Natural killer cell (primary cell): ENCODE data around the gene SRP14. TPM values are rescaled to one million over a fixed set of nuclear protein-coding genes. Genes with fewer than 3 reads are reported as not detected.

Experiments
- ATAC-seq, 3 donors: fragments of 150-1000 bp in 2 of 3; fragments of 200-7000 bp in 1 of 3; cut with Tn5 transposase; 1 replicate in 1 of 3; 2 replicates in 2 of 3; pipeline ENCODE4 v1.10.0; 2021; ENCODE audit warnings: mild to moderate bottlenecking in 2 of 3, moderate library complexity in 2 of 3
- DNase-seq, 2 donors: peaks; one replicate each; pipeline versions ENCODE4 v3.0.0 to v3.0.0-alpha.2; 2013 to 2021; ENCODE audit warnings: mixed read lengths in 1 of 2
- H3K27ac ChIP-seq: one replicate; pipeline ENCODE4 v1.5.1; 2013; ENCODE audit warnings: mild to moderate bottlenecking, low read length
- H3K27me3 ChIP-seq: one replicate; pipeline ENCODE4 v1.6.1; 2013; ENCODE audit warnings: low read length; ENCODE audit not compliant: control insufficient read depth, insufficient read depth
- H3K36me3 ChIP-seq: one replicate; pipeline ENCODE4 v1.6.1; 2013; ENCODE audit warnings: low read length; ENCODE audit not compliant: control insufficient read depth, insufficient read depth
- H3K4me1 ChIP-seq: one replicate; pipeline ENCODE4 v1.6.1; 2013; ENCODE audit warnings: low read length; ENCODE audit not compliant: control insufficient read depth, insufficient read depth
- H3K4me3 ChIP-seq: one replicate; pipeline ENCODE4 v1.5.1; 2013; ENCODE audit warnings: low read length
- H3K9me3 ChIP-seq: one replicate; pipeline ENCODE4 v1.6.1; 2013; ENCODE audit warnings: low read length; ENCODE audit not compliant: control insufficient read depth, insufficient read depth
- H3K27ac Mint-ChIP-seq, 2 donors: one replicate each; pipeline ENCODE4 v1.8.0; 2022; ENCODE audit warnings: mild to moderate bottlenecking in 2 of 2, mixed read lengths in 2 of 2, moderate library complexity in 1 of 2
- H3K27me3 Mint-ChIP-seq, 2 donors: one replicate each; pipeline ENCODE4 v1.8.0; 2022; ENCODE audit warnings: low read depth in 2 of 2, mixed read lengths in 2 of 2
- H3K36me3 Mint-ChIP-seq: one replicate; pipeline ENCODE4 v1.8.0; 2022; ENCODE audit warnings: mixed read lengths
- H3K4me1 Mint-ChIP-seq, 2 donors: one replicate each; pipeline ENCODE4 v1.8.0; 2022; ENCODE audit warnings: mixed read lengths in 2 of 2
- H3K4me3 Mint-ChIP-seq: one replicate; pipeline ENCODE4 v1.8.0; 2022; ENCODE audit warnings: mild to moderate bottlenecking, moderate library complexity, mixed read lengths
- H3K9me3 Mint-ChIP-seq, 2 donors: one replicate each; pipeline ENCODE4 v1.8.0; 2022; ENCODE audit warnings: mixed read lengths in 2 of 2
- CTCF ChIP-seq: fragments of 200-600 bp; IDR thresholded peaks from one replicate; pipeline ENCODE4 v1.8.0; 2022; ENCODE audit warnings: antibody characterized with exemption
- WGBS: methylation state at CpG from one replicate; pipeline ENCODE4 v1.1.7; 2013; ENCODE audit warnings: missing lambda C conversion rate; ENCODE audit not compliant: insufficient coverage; 5-methylcytosine and 5-hydroxymethylcytosine counted together
- intact Hi-C: fragments of 100-400 bp; cut with micrococcal nuclease; formaldehyde crosslinking; loops from one replicate; pipeline ENCODE4 v1.14.2; 2022
- total RNA-seq, 4 donors: library from RNA; stranded (reverse); fragments of 120-200 nt in 1 of 4; gene quantifications; one replicate each; pipeline versions ENCODE4 v1.2.3 to v1.2.4, GENCODE V29; 2013 to 2022

SRP14 gene
- total RNA-seq, 3 donors from 2014 or later (not counting 1 experiment from before 2014, with no cell fraction given), result 126 to 143 (median 127) TPM

GRCh38 chr15:40003116-40003916 lies 35.7 kb downstream of the SRP14 start:
- DNase-seq (no peak), ATAC-seq (no peak)
- Histone ChIP-seq H3K9me3 (no peaks in the 10 kb centered on the region), H3K4me1 (no peaks in the 10 kb centered on the region), H3K4me3 (no peak overlapping the region), H3K27ac (no peak overlapping the region), H3K36me3 (peaks cover 32% of the 10 kb centered on the region), H3K27me3 (no peaks in the 10 kb centered on the region)
- no peak for TF ChIP-seq CTCF
- Mint-ChIP-seq H3K27ac (no peak overlapping the region), H3K4me1 (no peaks in the 10 kb centered on the region), H3K9me3 (no peaks in the 10 kb centered on the region), H3K36me3 (peaks cover 12% of the 10 kb centered on the region), H3K4me3 (no peak overlapping the region), H3K27me3 (no peaks in the 10 kb centered on the region)
- 84% methylated on average over 7 of the region's 7 CpGs for WGBS
- intact Hi-C loops, result no loop called here

GRCh38 chr15:40002295-40002694 lies 36.7 kb downstream of the SRP14 start:
- DNase-seq (no peak), ATAC-seq (no peak)
- H3K27ac Mint-ChIP-seq, result no peak overlapping the region
- no peak overlapping the region for H3K4me3 ChIP-seq
- no peak for TF ChIP-seq CTCF
- H3K36me3 Mint-ChIP-seq, result peaks cover 19% of the 10 kb centered on the region
- 100% methylated on average over 2 of the region's 2 CpGs for WGBS
- H3K4me3 Mint-ChIP-seq, result no peak overlapping the region
- H3K4me1 ChIP-seq, result no peaks in the 10 kb centered on the region
- no peaks in the 10 kb centered on the region for H3K4me1 Mint-ChIP-seq
- no peaks in the 10 kb centered on the region for H3K27me3 Mint-ChIP-seq
- H3K9me3 ChIP-seq, result no peaks in the 10 kb centered on the region
- no peak overlapping the region for H3K27ac ChIP-seq
- H3K36me3 ChIP-seq, result peaks cover 29% of the 10 kb centered on the region
- no peaks in the 10 kb centered on the region for H3K9me3 Mint-ChIP-seq
- no peaks in the 10 kb centered on the region for H3K27me3 ChIP-seq
- intact Hi-C loops, result no loop called here

GRCh38 chr15:39999538-40000200 lies 39.3 kb downstream of the SRP14 start:
- H3K36me3 ChIP-seq, result peaks cover 23% of the 10 kb centered on the region
- peaks cover 24% of the 10 kb centered on the region for H3K36me3 Mint-ChIP-seq
- intact Hi-C loops, result no loop called here

More at GRCh38 chr15:39999538-40000200, 39.3 kb downstream of the SRP14 start:
- H3K27ac Mint-ChIP-seq, result no peak overlapping the region
- DNase-seq (no peak), ATAC-seq (no peak)
- no peaks in the 10 kb centered on the region for H3K4me1 Mint-ChIP-seq
- no peaks in the 10 kb centered on the region for H3K27me3 Mint-ChIP-seq
- Histone ChIP-seq H3K9me3 (no peaks in the 10 kb centered on the region), H3K4me3 (no peak overlapping the region), H3K4me1 (no peaks in the 10 kb centered on the region), H3K27me3 (no peaks in the 10 kb centered on the region), H3K27ac (no peak overlapping the region)
- H3K4me3 Mint-ChIP-seq, result no peak overlapping the region
- no peaks in the 10 kb centered on the region for H3K9me3 Mint-ChIP-seq
- no peak for TF ChIP-seq CTCF
